Stimulated activated CD8-positive, alpha-beta memory T cell treated with anti-CD3 and anti-CD28 coated beads, Interleukin-15, amount 100 ng/mL, for 24 hours (primary cell): ENCODE results near the gene TGOLN2.

Experiments used
- DNase-seq: peaks from one replicate; pipeline ENCODE4 v3.0.0-alpha.2; 2020; ENCODE audit warnings: low read depth

Gene TGOLN2

DNA sequence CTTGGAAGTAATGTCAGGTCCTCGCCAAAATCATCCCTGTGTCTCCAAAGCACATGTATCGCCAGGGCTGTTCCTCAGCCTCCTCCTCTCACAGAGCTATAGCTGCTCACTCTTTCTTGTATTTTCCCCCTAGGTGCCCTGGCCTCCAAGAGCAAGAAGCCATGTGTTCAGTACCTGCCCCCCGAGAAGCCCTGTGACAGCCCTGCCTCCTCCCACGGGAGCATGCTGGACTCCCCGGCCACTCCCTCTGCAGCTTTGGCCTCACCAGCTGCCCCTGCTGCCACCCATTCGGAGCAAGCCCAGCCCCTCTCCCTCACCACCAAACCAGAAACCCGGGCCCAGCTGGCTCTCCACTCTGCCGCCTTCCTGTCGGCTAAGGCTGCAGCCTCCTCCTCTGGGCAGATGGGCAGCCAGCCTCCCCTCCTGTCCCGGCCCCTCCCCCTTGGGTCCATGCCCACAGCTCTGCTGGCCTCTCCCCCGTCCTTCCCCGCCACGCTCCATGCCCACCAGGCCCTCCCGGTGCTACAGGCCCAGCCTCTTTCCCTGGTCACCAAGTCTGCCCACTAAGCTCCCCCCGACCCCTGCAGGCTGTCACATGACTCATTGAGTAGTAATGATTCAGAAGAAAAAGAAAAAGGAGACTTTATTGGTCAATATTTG, 18.8 kb downstream of the TGOLN2 start:
- DNase-seq, result no peak

DNA sequence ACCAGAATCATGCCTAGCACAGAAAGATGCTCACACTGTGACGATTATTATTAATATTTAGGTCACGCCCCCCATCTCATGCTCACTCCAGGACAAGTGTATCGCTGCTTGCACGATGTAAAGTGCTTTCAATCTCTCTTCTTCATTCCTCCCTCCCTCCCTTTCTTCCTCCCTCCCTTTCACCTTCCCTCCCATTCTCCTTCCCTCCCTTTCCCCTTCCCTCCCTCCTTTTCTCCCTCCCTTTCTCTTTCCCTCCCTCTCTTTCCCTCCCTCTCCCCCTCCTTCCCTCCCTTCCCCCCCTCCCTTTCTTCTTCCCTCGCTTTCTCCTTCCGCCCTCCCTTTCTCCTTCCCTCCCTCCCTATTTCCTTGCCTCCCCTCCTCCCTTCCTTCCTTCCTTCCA, 19.6 kb downstream of the TGOLN2 start:
- DNase-seq, result no peak

DNA sequence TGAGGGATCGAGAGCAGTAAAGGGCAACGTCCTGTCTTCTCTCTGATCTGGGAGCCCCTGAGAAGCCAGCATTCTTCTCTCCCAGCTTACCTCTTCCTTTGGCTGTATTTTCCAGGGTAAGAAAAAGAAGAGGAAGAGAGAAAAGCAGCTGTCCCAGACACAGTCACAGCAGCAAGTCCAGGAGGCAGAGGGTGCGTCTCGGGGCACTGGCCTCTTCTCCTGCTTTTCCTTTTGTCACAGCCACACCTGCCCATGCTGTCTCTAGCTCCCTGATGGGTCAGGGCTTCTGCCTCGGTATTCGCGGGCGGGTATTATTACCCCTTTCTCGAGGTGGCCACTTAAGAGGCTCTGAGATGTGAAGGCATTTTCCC, 20.3 kb downstream of the TGOLN2 start:
- no peak for DNase-seq

DNA sequence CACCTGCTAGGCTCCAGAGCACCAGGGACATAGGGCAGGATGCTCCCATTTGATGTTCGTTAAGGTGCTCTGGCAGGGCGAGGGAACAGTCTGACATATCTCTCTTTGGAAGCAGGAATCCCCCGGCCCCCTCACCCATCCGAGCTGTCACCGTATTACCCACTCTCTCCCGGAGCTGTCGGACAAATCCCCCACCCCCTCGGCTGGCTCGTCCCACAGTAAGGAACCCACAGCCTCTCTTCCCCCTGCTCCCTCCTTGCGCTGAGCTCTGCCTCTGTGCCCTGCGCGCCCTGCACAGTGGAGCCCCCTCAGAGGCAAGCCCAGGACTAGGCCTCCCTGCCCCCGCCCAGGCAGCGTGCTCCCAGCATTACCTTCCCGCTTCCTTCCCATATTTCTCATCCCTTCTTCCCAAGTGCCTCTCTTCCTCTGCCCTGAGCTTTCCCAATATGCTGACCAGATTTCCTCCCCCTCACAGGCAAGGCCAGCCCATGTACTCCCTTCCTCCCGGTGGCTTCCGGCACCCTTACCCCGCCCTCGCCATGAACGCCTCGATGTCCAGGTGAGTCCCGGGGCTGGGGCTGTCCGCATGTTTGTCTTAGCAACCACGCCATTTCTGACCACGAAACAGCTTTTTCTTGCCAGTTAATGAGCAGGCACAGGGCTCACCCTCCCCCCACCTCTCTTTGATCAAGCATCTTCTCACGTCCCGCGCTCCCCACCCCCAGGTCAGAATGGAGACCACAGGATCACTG, 23.8 kb downstream of the TGOLN2 start:
- no peak for DNase-seq

DNA sequence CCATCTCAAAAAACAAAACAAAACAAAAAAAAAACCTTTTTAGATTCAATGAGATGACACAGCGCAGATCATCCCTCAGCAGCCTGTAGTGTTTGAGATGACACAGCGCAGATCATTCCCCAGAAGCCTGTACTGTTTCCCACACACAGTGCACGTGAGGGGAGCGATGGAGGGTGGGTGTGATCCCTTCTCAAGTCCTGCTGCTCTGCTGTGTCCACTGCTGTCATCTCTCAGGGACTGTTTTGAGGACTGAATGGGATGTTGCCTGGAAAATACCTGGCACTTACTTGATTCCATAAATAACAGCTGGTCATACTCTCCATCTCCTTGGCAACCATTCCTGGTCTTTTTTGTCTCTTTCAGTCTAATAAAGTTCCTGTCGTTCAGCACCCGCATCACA, 25.7 kb downstream of the TGOLN2 start:
- no peak for DNase-seq

DNA sequence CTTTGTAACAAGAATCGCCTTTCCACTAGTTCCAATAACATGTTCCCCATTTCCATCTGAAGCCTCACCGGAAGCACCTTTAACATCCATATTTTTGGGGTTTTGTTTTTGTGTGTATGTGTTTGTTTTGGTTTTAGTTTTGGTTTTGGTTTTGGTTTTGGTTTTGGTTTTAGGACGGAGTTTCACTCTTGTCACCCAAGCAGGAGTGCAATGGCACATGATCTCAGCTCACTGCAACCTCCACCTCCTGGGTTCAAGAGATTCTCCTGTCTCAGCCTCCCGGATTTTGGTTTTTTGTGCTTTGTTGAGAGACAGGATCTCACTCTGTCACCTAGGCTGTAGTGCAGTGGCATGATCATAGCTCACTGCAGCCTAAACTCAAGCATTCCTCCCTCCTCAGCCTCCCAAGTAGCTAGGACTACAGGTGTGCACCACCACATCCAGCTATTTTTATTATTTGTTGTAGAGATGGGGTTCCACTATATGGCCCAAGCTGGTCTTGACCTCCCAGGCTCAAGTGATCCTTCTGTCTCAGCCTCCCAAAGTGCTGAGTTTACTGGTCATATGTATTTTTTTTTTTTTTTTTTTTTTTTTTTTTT, 36.3 kb downstream of the TGOLN2 start:
- no peak for DNase-seq

DNA sequence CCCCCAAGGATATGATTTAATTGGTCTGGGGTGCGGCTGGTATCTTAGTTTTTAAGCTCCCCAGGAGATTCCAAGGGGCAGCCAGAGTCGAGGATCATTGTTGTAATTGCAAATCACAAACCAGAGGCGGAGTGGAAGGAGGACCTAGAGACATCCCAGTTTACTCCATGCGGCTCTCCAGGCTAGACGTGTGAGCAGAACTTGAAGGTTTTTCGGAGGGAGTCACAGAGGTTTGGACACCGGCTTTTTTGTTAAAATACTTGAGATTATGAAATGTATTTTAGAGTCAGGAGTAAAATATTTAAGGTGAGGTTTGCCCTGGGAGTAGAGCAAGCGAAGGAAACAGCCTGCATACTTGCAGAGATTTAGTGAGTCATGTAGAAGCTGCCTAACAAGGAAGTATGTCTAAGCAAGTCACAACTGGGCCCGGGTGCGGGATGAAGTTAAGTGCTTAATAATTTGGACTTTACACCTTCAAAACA, 39.5 kb downstream of the TGOLN2 start:
- DNase-seq, result no peak

DNA sequence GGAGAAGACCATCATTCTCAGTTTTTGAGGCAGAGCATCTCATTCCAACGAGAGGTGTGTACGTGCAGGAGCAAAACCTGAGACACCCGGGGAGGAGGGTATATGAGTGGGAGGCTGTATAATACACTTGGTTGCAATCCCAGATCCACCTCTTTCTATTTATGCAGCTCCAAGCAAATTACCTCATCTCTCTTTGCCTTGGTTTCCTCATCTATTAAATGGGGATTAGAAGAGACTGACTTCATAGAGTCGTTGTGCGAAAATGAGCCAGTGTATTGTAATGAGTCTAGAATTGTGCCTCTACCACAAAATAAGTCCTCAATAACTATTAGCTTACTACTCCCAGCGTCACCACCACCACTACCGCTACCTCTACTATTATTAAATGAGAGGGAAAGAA, 40.1 kb downstream of the TGOLN2 start:
- no peak for DNase-seq

DNA sequence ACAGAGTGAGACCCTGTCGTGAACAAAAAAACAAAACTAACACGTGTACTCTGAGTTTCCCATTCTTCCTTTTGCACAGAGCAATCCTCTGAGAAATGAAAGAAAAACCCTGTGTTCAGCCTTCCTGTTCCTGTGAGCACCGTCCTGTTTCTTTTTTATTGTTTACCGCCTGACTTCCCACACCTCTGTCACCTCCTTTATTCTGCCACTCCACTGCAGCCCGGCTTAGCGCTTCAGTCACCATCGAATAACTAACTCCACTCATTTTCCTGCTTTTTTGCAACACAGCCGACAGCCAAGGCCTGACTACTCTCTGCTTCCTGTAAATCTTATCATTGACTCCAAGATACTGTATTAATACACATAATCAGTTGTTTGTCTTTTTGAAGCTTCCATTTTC, 40.9 kb downstream of the TGOLN2 start:
- no peak for DNase-seq

DNA sequence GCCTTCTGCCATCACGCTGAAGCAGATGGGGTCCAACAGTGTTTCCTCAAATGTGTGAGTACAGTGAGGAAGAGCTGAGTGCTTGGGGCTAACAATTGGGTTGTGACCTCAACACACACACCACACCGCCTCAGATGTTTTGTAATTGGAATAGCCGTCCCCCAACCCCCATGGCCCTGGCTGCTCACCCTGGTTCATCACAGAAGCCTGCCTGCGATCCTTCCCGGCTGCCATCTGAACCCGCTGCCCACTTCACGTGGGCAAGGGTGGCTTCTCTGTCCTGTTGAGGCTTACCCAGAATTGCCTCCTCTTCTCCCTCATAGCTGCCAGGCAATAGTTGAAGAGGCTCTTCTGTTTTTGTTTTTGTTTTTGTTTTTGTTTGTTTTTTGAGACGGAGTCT, 44.1 kb downstream of the TGOLN2 start:
- no peak for DNase-seq

DNA sequence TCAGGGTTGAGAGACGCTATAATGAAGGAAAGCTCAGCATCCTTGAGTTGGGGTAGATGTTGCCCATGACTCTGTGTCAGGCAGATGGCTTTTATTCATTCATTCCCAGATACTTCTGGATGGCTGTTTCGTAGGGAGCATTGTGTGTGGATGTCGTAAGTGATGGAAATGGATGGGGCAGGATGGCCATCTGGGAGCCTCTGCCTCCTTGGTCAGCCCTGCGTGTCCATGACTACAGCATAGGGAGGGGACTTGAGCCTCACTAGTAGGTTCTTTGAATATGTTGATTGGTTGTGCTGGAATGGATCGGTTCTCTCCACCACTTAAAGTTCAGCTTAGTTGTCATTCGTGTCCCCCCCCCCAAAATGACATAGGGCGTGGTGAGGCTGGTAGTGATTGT, 44.9 kb downstream of the TGOLN2 start:
- no peak for DNase-seq

DNA sequence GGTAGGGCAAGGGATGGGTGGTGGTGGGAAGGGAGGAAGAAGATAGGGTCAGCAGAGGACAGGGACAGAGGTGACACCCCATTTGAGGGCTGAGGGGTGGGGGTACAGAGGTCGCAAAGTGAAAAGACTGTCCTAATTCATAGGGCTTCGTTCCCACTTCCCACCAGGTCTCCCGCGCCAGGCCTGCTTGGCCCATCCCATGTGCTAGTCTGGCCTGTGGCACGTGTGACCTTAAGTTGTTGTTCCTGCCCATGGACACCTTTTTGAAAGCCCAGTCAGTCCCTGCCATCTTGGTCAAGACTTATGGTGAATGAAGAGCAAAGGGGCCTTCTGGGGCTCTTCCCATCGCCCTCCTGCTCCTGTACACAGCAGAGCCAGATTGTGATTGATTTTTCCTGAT, 46.2 kb downstream of the TGOLN2 start:
- no peak for DNase-seq

DNA sequence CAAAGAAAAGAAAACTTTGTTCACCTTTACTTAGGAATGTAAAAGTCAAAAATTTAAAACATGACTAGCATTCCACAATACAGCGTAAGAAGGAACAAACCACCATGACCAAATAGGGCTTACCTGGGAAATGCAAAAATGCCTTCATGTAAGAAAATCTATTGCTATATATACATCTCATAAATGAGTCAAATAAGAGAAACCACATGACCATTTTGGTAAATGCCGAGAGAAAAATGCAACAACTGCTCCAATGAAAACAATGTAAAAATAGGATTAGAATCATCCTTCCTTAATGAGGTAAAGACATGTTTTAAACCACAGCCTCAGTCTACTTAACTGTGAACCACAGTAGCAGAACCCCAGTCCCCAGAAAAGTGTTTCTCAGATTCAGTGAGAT, 49.4 kb downstream of the TGOLN2 start:
- DNase-seq, result no peak

DNA sequence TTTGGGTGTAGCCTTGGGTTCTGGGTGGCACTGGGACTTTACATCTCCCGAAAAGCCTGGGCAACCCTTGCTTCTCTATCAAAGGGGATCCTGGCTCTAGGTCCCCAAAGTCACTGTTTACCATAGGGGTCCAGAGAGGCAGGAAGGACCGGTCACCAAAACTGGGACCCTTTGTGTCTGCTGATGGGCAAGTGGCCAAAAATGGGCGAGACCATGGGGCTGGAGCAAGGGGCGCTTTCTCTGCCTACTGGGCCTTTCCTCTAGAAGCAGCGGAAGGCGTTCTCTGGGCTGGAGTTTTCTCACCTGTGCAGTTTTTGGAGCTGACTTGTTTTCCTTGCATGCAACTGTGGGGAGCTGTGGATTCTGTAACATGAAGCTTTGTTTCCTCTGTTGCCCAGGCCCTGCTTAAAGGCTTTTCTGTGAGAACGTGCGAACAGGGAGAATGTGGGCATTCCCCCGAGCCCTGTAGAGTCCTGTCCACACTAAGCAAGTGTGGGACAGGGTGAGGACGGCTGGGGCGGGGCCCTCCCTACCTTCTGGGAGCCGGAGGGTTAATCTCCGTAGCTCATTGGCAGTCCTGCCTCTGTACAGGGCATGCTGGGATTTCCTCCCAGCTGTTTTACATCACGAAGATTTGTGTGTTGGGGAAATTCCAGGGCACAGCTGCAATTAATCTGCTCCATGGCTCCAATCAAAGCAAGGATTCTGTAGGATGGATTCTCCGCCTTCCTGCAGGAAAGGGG, 50.2 kb downstream of the TGOLN2 start:
- DNase-seq, result no peak

DNA sequence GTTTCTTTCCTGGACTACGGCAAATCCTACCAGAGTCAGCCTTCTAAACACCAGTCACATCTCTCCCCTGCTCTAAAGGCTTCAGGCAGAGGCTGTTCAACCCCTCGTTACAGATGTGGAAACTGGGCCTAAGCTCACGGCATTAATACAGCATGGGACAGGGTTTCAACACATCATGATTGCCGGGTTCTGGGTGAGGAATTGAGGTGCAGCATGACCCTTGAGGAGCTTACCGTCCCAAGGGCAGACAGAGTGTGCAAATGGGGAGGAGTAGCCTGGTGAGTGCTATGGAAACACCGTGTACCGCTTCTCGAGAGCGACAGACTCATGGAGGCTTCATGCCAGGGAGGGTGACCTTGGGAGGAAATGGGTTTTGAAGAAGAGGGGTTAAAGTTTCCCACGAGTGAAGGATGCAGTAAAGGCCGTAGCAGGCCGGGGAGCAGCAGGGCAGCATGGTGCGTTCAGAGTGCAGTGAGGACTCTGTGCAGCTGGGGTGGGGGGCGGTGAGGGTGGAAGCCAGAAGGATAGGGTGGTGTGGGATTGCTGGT, 51.1 kb downstream of the TGOLN2 start:
- no peak for DNase-seq

DNA sequence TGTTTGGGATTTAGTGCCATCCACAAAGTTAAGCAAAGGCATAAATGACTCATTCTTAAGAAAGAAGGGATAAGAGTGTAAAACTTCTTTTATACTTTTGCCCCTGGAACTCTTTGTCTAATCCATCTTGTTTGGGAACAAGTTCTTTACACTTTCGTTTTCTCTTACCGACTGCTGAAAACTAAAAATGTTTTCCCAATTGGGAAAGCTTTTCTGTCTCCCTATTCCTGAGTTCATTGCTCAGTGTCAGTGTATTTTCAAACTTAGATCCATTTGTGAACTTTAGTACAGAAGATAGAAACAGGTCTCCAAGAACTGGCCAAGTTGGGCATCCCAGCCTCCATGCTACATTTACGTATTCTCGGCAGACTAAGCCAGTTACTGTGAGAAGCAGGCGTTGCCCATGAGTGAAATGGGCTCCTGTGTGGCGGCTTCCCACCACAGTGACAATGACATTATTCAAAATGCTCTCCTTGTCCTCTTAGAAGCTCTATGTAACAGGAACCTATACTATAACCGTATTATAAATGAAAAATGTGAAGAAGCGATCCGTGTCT, 51.7 kb downstream of the TGOLN2 start:
- DNase-seq, result no peak

DNA sequence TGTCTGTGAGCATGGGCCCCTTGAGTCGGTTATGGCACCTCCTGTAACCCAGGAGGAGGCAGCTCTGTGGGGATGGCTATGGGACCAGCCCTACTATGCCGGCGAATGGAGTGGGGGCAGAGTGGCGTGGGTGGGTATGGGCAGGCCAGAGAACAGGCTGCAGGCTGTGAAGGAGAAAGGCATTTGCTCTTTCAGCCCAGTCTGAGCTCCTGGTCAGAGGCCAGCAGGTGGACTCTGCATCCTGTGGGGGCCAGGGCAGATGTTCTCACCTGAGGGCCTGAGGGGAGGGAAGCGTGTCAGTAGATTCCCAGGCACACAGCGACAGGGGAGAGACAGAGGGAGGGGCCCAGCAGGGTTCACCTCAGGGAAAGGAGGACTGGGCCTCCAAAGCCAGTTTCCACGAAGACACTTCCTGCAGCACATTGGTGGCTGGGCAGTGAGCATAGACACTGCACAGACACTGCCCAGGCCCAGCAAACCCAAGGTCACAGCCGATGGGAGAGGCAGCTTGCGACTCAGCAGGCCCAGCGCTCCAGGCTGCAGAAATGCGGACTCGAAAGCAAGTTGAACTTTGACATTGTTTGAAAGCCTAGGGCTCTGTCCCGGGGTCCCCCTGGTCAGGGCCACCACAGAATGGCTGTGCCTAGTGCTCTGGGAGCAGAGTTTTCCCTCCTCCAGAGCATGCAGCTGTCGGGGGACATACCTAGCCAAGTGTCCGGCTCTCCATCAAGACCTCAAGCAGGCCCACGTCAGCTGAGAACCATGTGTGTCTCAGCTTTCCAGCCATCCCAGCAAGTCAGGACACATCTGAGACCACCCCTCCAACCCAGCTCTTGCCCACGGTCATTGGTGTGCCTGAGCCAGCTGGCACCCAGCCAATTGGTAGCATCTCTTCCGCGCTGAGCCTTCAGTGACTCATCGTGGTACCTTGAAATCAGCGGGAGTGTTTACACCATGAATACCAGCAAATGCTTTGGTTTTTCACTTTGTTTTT, 53.8 kb downstream of the TGOLN2 start:
- no peak for DNase-seq

DNA sequence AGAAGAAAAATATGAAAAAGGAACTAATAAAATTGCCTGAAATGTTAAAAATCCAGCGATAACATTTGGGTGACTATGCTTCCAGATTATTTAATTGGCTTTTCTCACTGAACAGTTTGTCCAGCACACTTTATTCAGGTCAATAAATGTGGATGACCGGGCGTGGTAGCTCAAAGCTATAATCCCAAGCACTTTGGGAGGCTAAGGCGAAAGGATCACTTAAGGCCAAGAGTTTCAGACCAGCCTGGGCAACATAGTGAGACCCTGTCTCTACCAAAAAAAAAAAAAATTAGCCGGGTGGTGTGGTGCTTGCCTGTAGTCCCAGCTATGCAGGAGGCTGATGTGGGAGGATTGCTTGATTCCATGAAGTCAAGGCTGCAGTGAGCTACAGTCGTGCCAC, 55.4 kb downstream of the TGOLN2 start:
- no peak for DNase-seq

DNA sequence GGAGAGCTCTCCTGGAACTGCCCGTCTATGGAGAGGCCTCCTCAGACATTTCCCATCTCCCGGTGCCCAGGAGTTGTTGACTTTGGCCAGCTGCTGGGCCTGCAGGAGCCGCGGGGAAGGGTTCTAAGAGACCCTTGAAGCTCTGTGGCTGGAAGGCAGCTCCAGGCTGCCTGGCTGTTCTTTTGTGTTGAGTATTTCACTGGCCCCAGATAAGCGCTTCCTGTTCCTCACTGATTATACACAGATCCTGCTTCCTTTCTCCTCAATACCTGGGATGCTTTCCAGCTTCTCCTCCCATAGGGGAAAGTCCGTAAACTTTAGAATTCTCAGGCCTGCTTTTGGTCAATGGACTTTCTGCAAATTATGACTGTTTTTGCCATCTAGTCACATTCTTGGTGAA, 57.8 kb downstream of the TGOLN2 start:
- DNase-seq, result no peak
